Measurements from ENCODE around the gene MRGPRF. TPM values are rescaled to one million over a fixed set of nuclear protein-coding genes. Genes with fewer than 3 reads are reported as not detected.

MRGPRF gene
- total RNA-seq, 1 experiment from 2014 or later = 0.76 TPM

GRCh38 chr11:68989936-68990606 is 23.0 kb downstream of the MRGPRF start:
- H3K9me2 ChIP-seq (ENCODE audit: insufficient read depth) = no peaks in the 10 kb centered on the region
- no peaks in the 10 kb centered on the region for H3K79me2 ChIP-seq (ENCODE audit: insufficient read depth, low read length)
- no peaks in the 10 kb centered on the region for H3K36me3 ChIP-seq (ENCODE audit: control insufficient read depth in 1 of 2, insufficient read depth in 2 of 2, low read length in 2 of 2)
- no peak overlapping the region for H3K4me2 ChIP-seq (ENCODE audit: low read length)
- POLR2A ChIA-PET = no interaction called here
- no peak overlapping the region for H2AFZ ChIP-seq (ENCODE audit: low read depth, low read length, poor library complexity, severe bottlenecking)
- CTCF ChIA-PET = no interaction called here
- H3K27ac ChIP-seq (ENCODE audit: low read depth, low read length) = no peak overlapping the region
- H3K9me3 ChIP-seq (ENCODE audit: control insufficient read depth in 1 of 2, insufficient read depth in 1 of 2, low read depth in 1 of 2, low read length in 2 of 2) = no peaks in the 10 kb centered on the region; a peak in 2 of 4 replicates
- no peak for DNase-seq (ENCODE audit: low read depth, low spot score)
- H3K27me3 ChIP-seq (ENCODE audit: insufficient read depth, low read length) = no peaks in the 10 kb centered on the region
- RAD21 ChIA-PET (ENCODE audit: low non-redundant PET in 1 of 2, low total read pairs in 2 of 2, uncharacterized antibody in 2 of 2, unreplicated experiment in 2 of 2) = no interaction called here
- H3K9ac ChIP-seq (ENCODE audit: low read length) = no peak overlapping the region
- TF ChIP-seq SP1 (IDR thresholded peaks at IDR 0.05; ENCODE audit: low read depth) (no peak), YY1 (IDR thresholded peaks at IDR 0.05; ENCODE audit: extremely low read depth, insufficient replicate concordance, low read depth, low read length) (no peak)
- intact Hi-C loops (cut with micrococcal nuclease) = no loop called here
- no peaks in the 10 kb centered on the region for H4K20me1 ChIP-seq (ENCODE audit: insufficient read depth)
- H3K4me3 ChIP-seq (replicated peaks in 1 of 2; ENCODE audit: low read depth in 1 of 2, low read length in 2 of 2) = no peak overlapping the region
- no peaks in the 10 kb centered on the region for H3K4me1 ChIP-seq (ENCODE audit: control insufficient read depth in 1 of 2, insufficient read depth in 2 of 2, low read length in 2 of 2)
- no peak for ATAC-seq
- no TSS peak for BruUV-seq (replicated peaks)

- no peak for DNase-seq (ENCODE audit: low read depth, low spot score)
- no peak overlapping the region for H3K4me3 ChIP-seq (replicated peaks in 1 of 2; ENCODE audit: low read depth in 1 of 2, low read length in 2 of 2)
- H4K20me1 ChIP-seq (ENCODE audit: insufficient read depth) = no peaks in the 10 kb centered on the region
- ATAC-seq = no peak
- H3K79me2 ChIP-seq (ENCODE audit: insufficient read depth, low read length) = no peaks in the 10 kb centered on the region
- no peaks in the 10 kb centered on the region for H3K9me2 ChIP-seq (ENCODE audit: insufficient read depth)
- H3K27me3 ChIP-seq (ENCODE audit: insufficient read depth, low read length) = no peaks in the 10 kb centered on the region
- TF ChIP-seq ZFX (IDR thresholded peaks at IDR 0.05) (no peak), SIN3A (IDR thresholded peaks at IDR 0.05; ENCODE audit: low read depth) (no peak), ZBTB33 (IDR thresholded peaks at IDR 0.05; ENCODE audit: extremely low read depth, insufficient replicate concordance, low read length) (no peak), ATF3 (IDR thresholded peaks at IDR 0.05) (no peak), REST (IDR thresholded peaks at IDR 0.05; ENCODE audit: low read depth) (no peak), ELF1 (IDR thresholded peaks at IDR 0.05; ENCODE audit: borderline replicate concordance, low read depth) (no peak), EZH2phosphoT487 (IDR thresholded peaks at IDR 0.05; ENCODE audit: borderline replicate concordance) (no peak), JUND (IDR thresholded peaks at IDR 0.05) (no peak), CBX3 (IDR thresholded peaks at IDR 0.05; ENCODE audit: low read depth) (no peak), TCF7L2 (IDR thresholded peaks at IDR 0.05; ENCODE audit: borderline replicate concordance, extremely low read depth, insufficient read depth, insufficient read length) (no peak), POLR2A (IDR thresholded peaks at IDR 0.05; ENCODE audit: borderline replicate concordance, extremely low read depth, insufficient read depth, insufficient read length) (no peak), CEBPB (IDR thresholded peaks at IDR 0.05; ENCODE audit: low read depth) (no peak)
- H3K4me1 ChIP-seq (ENCODE audit: control insufficient read depth in 1 of 2, insufficient read depth in 2 of 2, low read length in 2 of 2) = no peaks in the 10 kb centered on the region
- H3K27ac ChIP-seq (ENCODE audit: low read depth, low read length) = no peak overlapping the region
- BruUV-seq (replicated peaks) = no TSS peak
- H3K9me3 ChIP-seq (ENCODE audit: control insufficient read depth in 1 of 2, insufficient read depth in 1 of 2, low read depth in 1 of 2, low read length in 2 of 2) = no peaks in the 10 kb centered on the region; a peak in 2 of 4 replicates
- no peak overlapping the region for H3K9ac ChIP-seq (ENCODE audit: low read length)
- RAD21 ChIA-PET (ENCODE audit: low non-redundant PET in 1 of 2, low total read pairs in 2 of 2, uncharacterized antibody in 2 of 2, unreplicated experiment in 2 of 2) = no interaction called here
- POLR2A ChIA-PET = no interaction called here
- no peaks in the 10 kb centered on the region for H3K36me3 ChIP-seq (ENCODE audit: control insufficient read depth in 1 of 2, insufficient read depth in 2 of 2, low read length in 2 of 2)
- CTCF ChIA-PET = no interaction called here
- intact Hi-C loops (cut with micrococcal nuclease) = no loop called here
- no peak overlapping the region for H2AFZ ChIP-seq (ENCODE audit: low read depth, low read length, poor library complexity, severe bottlenecking)
- H3K4me2 ChIP-seq (ENCODE audit: low read length) = no peak overlapping the region
These were observed 24.6 kb downstream of the MRGPRF start for GRCh38 chr11:68988491-68988890.
